Measurements from ENCODE around the gene ACOX3. TPM values are rescaled to one million over a fixed set of nuclear protein-coding genes. Genes with fewer than 3 reads are reported as not detected.

Gene ACOX3
- total RNA-seq, 4 donors from 2014 or later, result 17.9 to 31.1 (median 22.5) TPM

DNA sequence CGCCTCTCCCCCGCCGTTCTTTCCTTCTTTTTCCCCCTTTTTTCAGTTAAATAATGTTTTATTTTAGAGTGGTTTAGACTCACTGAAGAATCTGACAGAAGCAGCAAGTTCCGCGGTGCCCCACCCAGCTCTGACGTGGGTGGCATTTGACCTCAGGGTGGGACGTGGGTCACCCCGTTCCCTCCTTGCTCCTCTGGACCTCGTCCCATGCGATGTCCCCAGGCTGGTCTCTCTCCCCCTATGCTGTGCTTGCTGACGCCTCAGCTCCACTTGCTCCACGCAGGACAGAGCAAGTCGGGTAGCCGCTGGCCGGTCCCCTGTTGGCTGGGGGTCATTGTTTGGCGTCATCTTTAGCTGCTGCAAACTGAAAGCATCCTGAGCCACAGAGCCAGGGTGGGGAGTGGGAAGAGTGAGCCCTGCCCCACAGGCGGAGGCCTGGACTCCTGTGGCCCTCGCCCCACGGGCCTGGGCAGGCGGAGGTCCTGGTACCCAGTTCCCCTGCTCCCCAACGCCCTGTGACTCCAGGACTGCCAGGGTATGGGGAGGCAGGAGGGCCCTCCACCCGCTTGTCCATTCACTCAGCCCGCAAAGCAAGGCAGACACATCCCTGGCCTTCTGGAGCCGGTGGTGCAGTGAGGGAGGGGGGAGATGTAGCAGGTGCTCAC lies 30.8 kb upstream of the ACOX3 start:
- peak overlapping the region; percentile 88 to 96 for H3K27ac ChIP-seq

DNA sequence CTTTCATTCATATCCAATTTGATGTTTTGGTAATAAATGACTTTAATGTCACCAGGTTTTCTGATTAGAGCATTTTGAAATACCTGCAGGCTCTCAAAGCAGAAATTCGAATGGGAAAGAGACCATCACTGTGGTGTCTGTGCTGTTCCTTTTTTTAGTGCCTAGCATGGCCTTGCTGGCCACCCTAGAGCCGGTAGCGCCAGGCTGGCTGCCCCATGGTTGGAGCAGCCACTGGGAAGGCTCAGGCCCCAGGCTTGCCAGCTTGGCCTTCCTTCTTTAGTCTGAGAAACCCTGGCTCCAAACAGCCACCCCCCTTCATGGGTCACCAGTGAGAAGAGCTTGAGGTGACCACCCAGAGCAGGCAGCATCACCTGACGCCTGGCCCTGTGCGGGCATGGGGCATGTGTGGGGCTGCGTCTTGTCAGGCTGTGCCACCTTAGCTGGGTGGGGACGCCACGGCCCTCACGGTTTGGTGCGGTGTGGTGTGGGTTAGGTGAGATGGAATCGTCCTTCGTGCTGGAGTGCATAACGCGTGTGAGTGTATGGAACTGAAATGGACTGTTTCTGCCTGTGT lies 30.0 kb upstream of the ACOX3 start:
- Histone ChIP-seq H3K27ac (peak overlapping the region in 1 of 2 donors; percentile 88), H3K9me3 (no peaks in the 10 kb centered on the region), H3K4me3 (no peak overlapping the region), H3K36me3 (no peaks in the 10 kb centered on the region), H3K27me3 (no peaks in the 10 kb centered on the region), H3K4me1 (peaks cover 19 to 24% of the 10 kb centered on the region in 2 donors)
- intact Hi-C loops (cut with DNase I; ENCODE audit: low total_unique reads), result no loop called here
- TF ChIP-seq, protein P1, sequence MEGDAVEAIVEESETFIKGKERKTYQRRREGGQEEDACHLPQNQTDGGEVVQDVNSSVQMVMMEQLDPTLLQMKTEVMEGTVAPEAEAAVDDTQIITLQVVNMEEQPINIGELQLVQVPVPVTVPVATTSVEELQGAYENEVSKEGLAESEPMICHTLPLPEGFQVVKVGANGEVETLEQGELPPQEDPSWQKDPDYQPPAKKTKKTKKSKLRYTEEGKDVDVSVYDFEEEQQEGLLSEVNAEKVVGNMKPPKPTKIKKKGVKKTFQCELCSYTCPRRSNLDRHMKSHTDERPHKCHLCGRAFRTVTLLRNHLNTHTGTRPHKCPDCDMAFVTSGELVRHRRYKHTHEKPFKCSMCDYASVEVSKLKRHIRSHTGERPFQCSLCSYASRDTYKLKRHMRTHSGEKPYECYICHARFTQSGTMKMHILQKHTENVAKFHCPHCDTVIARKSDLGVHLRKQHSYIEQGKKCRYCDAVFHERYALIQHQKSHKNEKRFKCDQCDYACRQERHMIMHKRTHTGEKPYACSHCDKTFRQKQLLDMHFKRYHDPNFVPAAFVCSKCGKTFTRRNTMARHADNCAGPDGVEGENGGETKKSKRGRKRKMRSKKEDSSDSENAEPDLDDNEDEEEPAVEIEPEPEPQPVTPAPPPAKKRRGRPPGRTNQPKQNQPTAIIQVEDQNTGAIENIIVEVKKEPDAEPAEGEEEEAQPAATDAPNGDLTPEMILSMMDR (IDR thresholded peaks at IDR 0.05), result no peak
- no peak for DNase-seq

More for the DNA sequence above, 30.8 kb upstream of the ACOX3 start:
- no peak for TF ChIP-seq POLR2A (IDR thresholded peaks at IDR 0.05)
- TF ChIP-seq, protein P1 (IDR thresholded peaks at IDR 0.05), result no peak
- intact Hi-C loops (cut with DNase I; ENCODE audit: low total_unique reads), result no loop called here
- no peaks in the 10 kb centered on the region for H3K27me3 ChIP-seq
- no peaks in the 10 kb centered on the region for H3K9me3 ChIP-seq
- H3K4me1 ChIP-seq, result peaks cover 19 to 24% of the 10 kb centered on the region in 2 donors
- no peak for DNase-seq
- no peaks in the 10 kb centered on the region for H3K36me3 ChIP-seq
- no peak overlapping the region for H3K4me3 ChIP-seq

DNA sequence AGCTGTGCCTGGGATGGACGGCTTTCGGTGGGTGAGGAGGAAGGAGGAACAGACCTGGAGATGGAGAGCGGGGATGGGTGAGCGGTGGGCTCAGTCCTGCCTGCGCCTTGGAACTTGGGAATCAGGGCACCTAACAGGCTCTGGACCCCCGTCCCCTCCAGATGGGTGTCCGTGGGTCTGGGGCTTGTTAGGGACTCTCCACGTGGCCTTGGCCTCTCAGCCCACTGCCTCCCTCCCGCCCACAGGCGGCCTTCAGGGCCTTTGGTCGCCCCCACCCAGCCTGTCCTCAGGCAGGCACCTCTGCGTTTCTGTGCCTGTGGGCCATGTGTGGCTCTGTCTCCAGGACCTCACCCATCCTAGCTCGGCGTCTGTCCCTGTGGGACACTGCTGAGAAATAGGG lies 29.0 kb upstream of the ACOX3 start:
- intact Hi-C loops (cut with DNase I; ENCODE audit: low total_unique reads), result loop anchor here (10.0 kb wide), 1 partner anchor 125 kb away; the partner anchor contains the start of gene CPZ
- H3K27me3 ChIP-seq, result no peaks in the 10 kb centered on the region
- no peak for DNase-seq
- TF ChIP-seq, protein P1 (IDR thresholded peaks at IDR 0.05), result no peak
- no peak for TF ChIP-seq POLR2A (IDR thresholded peaks at IDR 0.05)
- H3K4me1 ChIP-seq, result peaks cover 19 to 24% of the 10 kb centered on the region in 2 donors
- H3K36me3 ChIP-seq, result no peaks in the 10 kb centered on the region
- no peak overlapping the region for H3K4me3 ChIP-seq
- no peaks in the 10 kb centered on the region for H3K9me3 ChIP-seq
- peak overlapping the region in 1 of 2 donors; percentile 88 for H3K27ac ChIP-seq

DNA sequence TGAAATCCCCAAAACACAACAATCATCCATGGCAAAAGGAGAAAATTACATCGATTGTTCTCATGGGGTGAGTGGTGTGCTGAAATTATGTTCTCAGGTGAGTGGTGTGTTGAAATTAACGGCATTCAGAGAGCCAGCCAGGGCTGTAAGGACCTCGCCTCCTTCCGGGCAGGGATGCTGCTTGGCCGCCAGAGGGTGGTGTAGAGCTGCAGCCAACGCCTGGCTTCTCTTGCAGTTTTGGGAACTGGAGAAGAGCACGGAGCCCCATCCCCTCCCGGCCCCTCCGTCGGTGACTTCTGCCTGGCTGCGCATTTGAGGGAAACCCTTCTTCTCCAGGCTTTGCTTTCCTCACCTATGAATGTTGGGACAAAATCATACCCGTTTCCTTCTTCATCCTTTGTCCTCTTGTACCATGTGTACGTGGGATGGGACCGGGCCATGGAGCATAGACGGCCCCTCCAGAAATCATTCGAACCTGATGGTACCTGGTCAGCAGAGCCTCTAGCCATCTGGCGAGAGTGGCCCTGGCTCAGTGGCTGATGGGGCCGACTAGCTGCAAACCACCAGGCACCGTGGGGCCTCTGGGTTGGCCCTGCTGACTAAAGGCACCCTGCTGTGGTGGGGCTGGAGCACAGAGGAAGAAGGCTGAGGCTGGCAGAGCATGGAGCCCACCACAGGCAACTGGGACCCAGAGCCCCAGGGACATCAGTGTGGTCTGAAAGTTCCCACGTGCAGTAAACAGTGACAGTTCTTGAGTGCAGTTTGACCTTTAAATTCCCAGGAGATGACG lies 28.4 kb upstream of the ACOX3 start:
- Histone ChIP-seq H3K27me3 (no peaks in the 10 kb centered on the region), H3K27ac (peak overlapping the region in 1 of 2 donors; percentile 88), H3K4me3 (no peak overlapping the region), H3K4me1 (peaks cover 17 to 21% of the 10 kb centered on the region in 2 donors), H3K36me3 (no peaks in the 10 kb centered on the region), H3K9me3 (no peaks in the 10 kb centered on the region)
- no peak for TF ChIP-seq POLR2A (IDR thresholded peaks at IDR 0.05)
- TF ChIP-seq, protein P1 (IDR thresholded peaks at IDR 0.05), result peak; percentile 80 to 94 (median 88)
- DNase-seq, result peak; percentile 73 to 79
- intact Hi-C loops (cut with DNase I; ENCODE audit: low total_unique reads), result loop anchor here (10.0 kb wide), 1 partner anchor 126 kb away; the partner anchor contains the start of gene CPZ
